HCT116 (cell line): ENCODE results near the gene TOPAZ1.

ENCODE experiments used
- CEBPB ChIP-seq: IDR thresholded peaks from 2 replicates; pipeline ENCODE4 v1.6.1; 2012; ENCODE audit warnings: low read depth
- POLR2A ChIP-seq: IDR thresholded peaks from 2 replicates; pipeline ENCODE4 v1.7.0; 2011; ENCODE audit warnings: borderline replicate concordance; ENCODE audit not compliant: insufficient read depth, insufficient read length; ENCODE audit errors: extremely low read depth
- SRF ChIP-seq: IDR thresholded peaks from 2 replicates; pipeline ENCODE4 v1.6.1; 2012; ENCODE audit warnings: low read depth
- YY1 ChIP-seq: IDR thresholded peaks from 2 replicates; pipeline ENCODE4 v1.6.1; 2011; ENCODE audit warnings: low read length, low read depth, moderate library complexity, mild to moderate bottlenecking; ENCODE audit not compliant: insufficient replicate concordance; ENCODE audit errors: extremely low read depth
- TF ChIP-seq, protein P1 (sequence below): IDR thresholded peaks from 2 replicates; pipeline ENCODE4 v1.6.1; 2012
- TF ChIP-seq, protein P2 (sequence below), 3 experiments: fragments of 200-600 bp in 1 of 3; sonication (generic) in 1 of 3; IDR thresholded peaks in 2 of 3; conservative IDR thresholded peaks in 1 of 3; 2 replicates each; pipeline ENCODE4 v1.5.1; 2012 to 2017; ENCODE audit warnings: low read depth in 2 of 3, low read length in 2 of 3, antibody characterized with exemption in 1 of 3, borderline replicate concordance in 1 of 3, control low read depth in 1 of 3, mild to moderate bottlenecking in 1 of 3, mixed read lengths in 1 of 3, mixed run types in 1 of 3, moderate library complexity in 1 of 3; ENCODE audit not compliant: insufficient read depth in 1 of 3
- TF ChIP-seq, protein P3 (sequence below): IDR thresholded peaks from 2 replicates; pipeline ENCODE4 v1.6.1; 2012; ENCODE audit warnings: low read depth

DNA sequence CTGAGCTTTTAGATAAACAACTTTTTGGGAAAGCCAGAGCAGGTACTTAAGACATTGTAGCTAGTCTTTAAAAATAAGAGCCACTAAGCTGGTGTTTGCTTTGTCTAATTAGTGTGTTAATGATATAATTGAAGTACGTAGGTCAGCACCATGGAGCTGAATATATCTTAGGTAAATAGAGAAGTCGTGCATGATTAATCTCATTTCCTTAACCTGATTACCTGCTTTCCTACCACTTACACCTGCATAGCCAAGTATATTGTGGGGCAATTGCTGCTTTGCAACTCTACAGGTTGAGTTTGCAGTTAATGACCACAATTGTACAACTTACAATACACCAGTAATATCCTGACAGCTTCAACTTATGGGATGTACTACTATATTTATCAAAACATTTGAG is 17.6 kb upstream of the TOPAZ1 start:
- TF ChIP-seq, protein P1, sequence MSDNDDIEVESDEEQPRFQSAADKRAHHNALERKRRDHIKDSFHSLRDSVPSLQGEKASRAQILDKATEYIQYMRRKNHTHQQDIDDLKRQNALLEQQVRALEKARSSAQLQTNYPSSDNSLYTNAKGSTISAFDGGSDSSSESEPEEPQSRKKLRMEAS = no peak
- TF ChIP-seq YY1 = no peak
- no peak for TF ChIP-seq POLR2A
- TF ChIP-seq, protein P2, sequence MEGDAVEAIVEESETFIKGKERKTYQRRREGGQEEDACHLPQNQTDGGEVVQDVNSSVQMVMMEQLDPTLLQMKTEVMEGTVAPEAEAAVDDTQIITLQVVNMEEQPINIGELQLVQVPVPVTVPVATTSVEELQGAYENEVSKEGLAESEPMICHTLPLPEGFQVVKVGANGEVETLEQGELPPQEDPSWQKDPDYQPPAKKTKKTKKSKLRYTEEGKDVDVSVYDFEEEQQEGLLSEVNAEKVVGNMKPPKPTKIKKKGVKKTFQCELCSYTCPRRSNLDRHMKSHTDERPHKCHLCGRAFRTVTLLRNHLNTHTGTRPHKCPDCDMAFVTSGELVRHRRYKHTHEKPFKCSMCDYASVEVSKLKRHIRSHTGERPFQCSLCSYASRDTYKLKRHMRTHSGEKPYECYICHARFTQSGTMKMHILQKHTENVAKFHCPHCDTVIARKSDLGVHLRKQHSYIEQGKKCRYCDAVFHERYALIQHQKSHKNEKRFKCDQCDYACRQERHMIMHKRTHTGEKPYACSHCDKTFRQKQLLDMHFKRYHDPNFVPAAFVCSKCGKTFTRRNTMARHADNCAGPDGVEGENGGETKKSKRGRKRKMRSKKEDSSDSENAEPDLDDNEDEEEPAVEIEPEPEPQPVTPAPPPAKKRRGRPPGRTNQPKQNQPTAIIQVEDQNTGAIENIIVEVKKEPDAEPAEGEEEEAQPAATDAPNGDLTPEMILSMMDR (IDR thresholded peaks at IDR 0.05 in 2 of 3, conservative IDR thresholded peaks at IDR 0.05 in 1 of 3; ENCODE audit: borderline replicate concordance in 1 of 3, insufficient read depth in 1 of 3, low read depth in 2 of 3, low read length in 2 of 3) = no peak
- TF ChIP-seq, protein P3, sequence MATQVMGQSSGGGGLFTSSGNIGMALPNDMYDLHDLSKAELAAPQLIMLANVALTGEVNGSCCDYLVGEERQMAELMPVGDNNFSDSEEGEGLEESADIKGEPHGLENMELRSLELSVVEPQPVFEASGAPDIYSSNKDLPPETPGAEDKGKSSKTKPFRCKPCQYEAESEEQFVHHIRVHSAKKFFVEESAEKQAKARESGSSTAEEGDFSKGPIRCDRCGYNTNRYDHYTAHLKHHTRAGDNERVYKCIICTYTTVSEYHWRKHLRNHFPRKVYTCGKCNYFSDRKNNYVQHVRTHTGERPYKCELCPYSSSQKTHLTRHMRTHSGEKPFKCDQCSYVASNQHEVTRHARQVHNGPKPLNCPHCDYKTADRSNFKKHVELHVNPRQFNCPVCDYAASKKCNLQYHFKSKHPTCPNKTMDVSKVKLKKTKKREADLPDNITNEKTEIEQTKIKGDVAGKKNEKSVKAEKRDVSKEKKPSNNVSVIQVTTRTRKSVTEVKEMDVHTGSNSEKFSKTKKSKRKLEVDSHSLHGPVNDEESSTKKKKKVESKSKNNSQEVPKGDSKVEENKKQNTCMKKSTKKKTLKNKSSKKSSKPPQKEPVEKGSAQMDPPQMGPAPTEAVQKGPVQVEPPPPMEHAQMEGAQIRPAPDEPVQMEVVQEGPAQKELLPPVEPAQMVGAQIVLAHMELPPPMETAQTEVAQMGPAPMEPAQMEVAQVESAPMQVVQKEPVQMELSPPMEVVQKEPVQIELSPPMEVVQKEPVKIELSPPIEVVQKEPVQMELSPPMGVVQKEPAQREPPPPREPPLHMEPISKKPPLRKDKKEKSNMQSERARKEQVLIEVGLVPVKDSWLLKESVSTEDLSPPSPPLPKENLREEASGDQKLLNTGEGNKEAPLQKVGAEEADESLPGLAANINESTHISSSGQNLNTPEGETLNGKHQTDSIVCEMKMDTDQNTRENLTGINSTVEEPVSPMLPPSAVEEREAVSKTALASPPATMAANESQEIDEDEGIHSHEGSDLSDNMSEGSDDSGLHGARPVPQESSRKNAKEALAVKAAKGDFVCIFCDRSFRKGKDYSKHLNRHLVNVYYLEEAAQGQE = no peak
- no peak for TF ChIP-seq SRF
- TF ChIP-seq CEBPB = no peak
